ENCODE data around the gene PAXX. TPM values are rescaled to one million over a fixed set of nuclear protein-coding genes. Genes with fewer than 3 reads are reported as not detected.

Gene PAXX
- total and polyA plus RNA-seq, 9 of the 15 experiments (the other 6 are each of a cell fraction or from before 2014, with no cell fraction given): 1.2 to 175 (median 38.5) TPM

GRCh38 chr9:137028263-137029057, 36.2 kb downstream of the PAXX start (continued):
- TF ChIP-seq ZNF398 (CRISPR knock-in tag; IDR thresholded peaks at IDR 0.05): no peak
- no peak for TF ChIP-seq YBX1 (IDR thresholded peaks at IDR 0.05)
- no peak for TF ChIP-seq PML (IDR thresholded peaks at IDR 0.05; ENCODE audit: low read length)
- no peak for TF ChIP-seq POLR2A (conservative IDR thresholded peaks at IDR 0.05)
- TF ChIP-seq ID3 (CRISPR knock-in tag; IDR thresholded peaks at IDR 0.05): no peak
- TF ChIP-seq ID3 (tag; IDR thresholded peaks at IDR 0.05): no peak
- no peak for TF ChIP-seq ZBTB43 (CRISPR knock-in tag; IDR thresholded peaks at IDR 0.05)
- no peak for TF ChIP-seq MLX (CRISPR knock-in tag; conservative IDR thresholded peaks at IDR 0.05)
- no peak for TF ChIP-seq SUPT5H (IDR thresholded peaks at IDR 0.05)
- TF ChIP-seq NFIC (IDR thresholded peaks at IDR 0.05): peak; percentile 86
- TF ChIP-seq HMGN3 (IDR thresholded peaks at IDR 0.05; ENCODE audit: borderline replicate concordance, extremely low read depth, insufficient read length, low read depth, low read length): no peak
- 0 out of 2 replicates have a peak, but pooled peaks have one; percentile 24 for TF ChIP-seq SMARCE1 (IDR thresholded peaks at IDR 0.05)
- no peak for TF ChIP-seq PHTF2 (CRISPR knock-in tag; IDR thresholded peaks at IDR 0.05)
- no peak for TF ChIP-seq ZKSCAN3 (CRISPR knock-in tag; IDR thresholded peaks at IDR 0.05)
- TF ChIP-seq KDM1A (IDR thresholded peaks at IDR 0.05): no peak; a peak in 1 of 4 replicates
- no peak for TF ChIP-seq RBM25 (IDR thresholded peaks at IDR 0.05; ENCODE audit: low read depth, low read length, severe bottlenecking)
- no peak for TF ChIP-seq RBM17 (IDR thresholded peaks at IDR 0.05; ENCODE audit: borderline replicate concordance, low read depth, low read length)
- TF ChIP-seq SNRNP70 (optimal IDR thresholded peaks at IDR 0.05; ENCODE audit: low read depth, low read length): no peak
- TF ChIP-seq TRIM25 (IDR thresholded peaks at IDR 0.05; ENCODE audit: borderline replicate concordance): no peak
- TF ChIP-seq ELK1 (CRISPR knock-in tag; IDR thresholded peaks at IDR 0.05): no peak
- TF ChIP-seq ADNP (tag; IDR thresholded peaks at IDR 0.05): no peak
- TF ChIP-seq PCBP1 (IDR thresholded peaks at IDR 0.05; ENCODE audit: low read depth, low read length, poor library complexity, severe bottlenecking): no peak

Measured in K562 (cell line).